Measurements from ENCODE around the gene AEBP2.
A peak's percentile ranks its signal among the peaks of the same experiment; 100 is the strongest.

AEBP2 gene

GRCh38 chr12:19437996-19438395, 1.3 kb upstream of the AEBP2 start:
- H3K4me1 ChIP-seq (ENCODE audit: insufficient read depth, poor library complexity, severe bottlenecking) = peaks cover 3% of the 10 kb centered on the region
- no peaks in the 10 kb centered on the region for H3K9me3 ChIP-seq (ENCODE audit: severe bottlenecking)
- no peak for ATAC-seq (ENCODE audit: low read depth)
- peaks cover 6% of the 10 kb centered on the region; the same call in 1 of the 2 replicates for H3K36me3 ChIP-seq (ENCODE audit: low read depth)
- TF ChIP-seq CTCF (IDR thresholded peaks at IDR 0.05; ENCODE audit: poor library complexity, severe bottlenecking) = no peak
- DNase-seq (ENCODE audit: low spot score) = no peak
- no peaks in the 10 kb centered on the region for H3K27me3 ChIP-seq (ENCODE audit: insufficient read depth, poor library complexity, severe bottlenecking)
- no peak overlapping the region for H3K4me3 ChIP-seq (ENCODE audit: severe bottlenecking)
- no peak overlapping the region for H3K27ac ChIP-seq (ENCODE audit: poor library complexity, severe bottlenecking)

DNA sequence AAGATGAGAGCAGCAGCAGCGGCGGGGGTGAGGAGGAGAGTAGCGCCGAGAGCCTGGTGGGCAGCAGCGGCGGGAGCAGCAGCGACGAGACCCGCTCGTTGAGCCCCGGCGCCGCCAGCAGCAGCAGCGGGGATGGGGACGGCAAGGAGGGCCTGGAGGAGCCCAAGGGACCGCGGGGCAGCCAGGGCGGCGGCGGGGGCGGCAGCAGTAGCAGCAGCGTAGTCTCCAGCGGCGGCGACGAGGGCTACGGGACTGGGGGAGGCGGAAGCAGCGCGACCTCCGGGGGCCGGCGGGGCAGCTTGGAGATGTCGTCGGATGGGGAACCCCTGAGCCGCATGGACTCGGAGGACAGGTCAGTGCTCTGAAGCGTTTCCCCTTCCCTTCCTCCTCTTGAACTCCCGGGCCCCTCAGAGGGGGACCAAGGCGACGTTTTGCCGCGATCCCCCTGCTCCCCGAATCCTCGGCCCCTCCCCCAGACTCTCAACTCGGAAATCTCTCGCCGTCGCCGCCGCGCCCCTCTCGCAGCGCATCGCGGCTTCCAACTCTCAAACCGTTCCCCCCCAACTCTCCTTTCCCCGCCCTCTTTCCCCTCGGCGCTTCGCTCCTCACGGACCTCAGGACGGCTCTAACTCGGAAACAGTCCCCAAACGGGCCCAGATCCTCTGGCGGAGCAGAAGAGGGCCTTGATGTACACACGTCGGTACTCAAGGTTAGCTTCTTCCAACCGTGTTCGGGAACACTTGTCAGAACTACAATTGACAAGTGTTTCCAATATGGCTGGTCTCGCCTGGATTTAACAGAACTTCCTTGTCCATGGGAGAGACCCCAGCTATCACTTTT, 947 bp downstream of the AEBP2 start:
- peak overlapping the region; percentile 54 for H3K27ac ChIP-seq (ENCODE audit: poor library complexity, severe bottlenecking)
- H3K4me3 ChIP-seq (ENCODE audit: severe bottlenecking) = peak overlapping the region; percentile 75
- H3K9me3 ChIP-seq (ENCODE audit: severe bottlenecking) = no peaks in the 10 kb centered on the region
- peaks cover 3% of the 10 kb centered on the region for H3K4me1 ChIP-seq (ENCODE audit: insufficient read depth, poor library complexity, severe bottlenecking)
- no peak for TF ChIP-seq CTCF (IDR thresholded peaks at IDR 0.05; ENCODE audit: poor library complexity, severe bottlenecking)
- peak; percentile 38 for ATAC-seq (ENCODE audit: low read depth)
- no peak for DNase-seq (ENCODE audit: low spot score)
- H3K27me3 ChIP-seq (ENCODE audit: insufficient read depth, poor library complexity, severe bottlenecking) = no peaks in the 10 kb centered on the region
- H3K36me3 ChIP-seq (ENCODE audit: low read depth) = peaks cover 6% of the 10 kb centered on the region; the same call in 1 of the 2 replicates

DNA sequence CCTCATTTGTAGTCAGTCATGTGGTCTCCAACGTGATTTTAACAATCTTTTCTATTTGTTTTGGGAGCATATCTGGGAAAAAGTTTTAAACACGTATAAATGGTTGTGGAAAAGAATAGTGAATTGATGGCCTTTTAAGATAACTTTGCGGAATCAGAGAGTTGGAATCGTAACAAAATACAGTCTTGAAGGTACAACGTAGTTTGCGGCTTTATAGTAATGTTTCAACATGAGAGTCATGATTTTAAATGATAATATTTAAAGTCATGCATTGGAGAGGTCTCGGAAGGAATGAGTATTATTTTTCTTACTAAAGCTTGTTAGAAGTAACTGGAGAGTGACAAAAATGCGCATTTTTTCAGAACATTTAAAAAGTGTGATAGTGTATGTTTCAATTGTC, 1.6 kb downstream of the AEBP2 start:
- peaks cover 6% of the 10 kb centered on the region; the same call in 1 of the 2 replicates for H3K36me3 ChIP-seq (ENCODE audit: low read depth)
- no peak for DNase-seq (ENCODE audit: low spot score)
- H3K27ac ChIP-seq (ENCODE audit: poor library complexity, severe bottlenecking) = no peak overlapping the region
- peaks cover 3% of the 10 kb centered on the region for H3K4me1 ChIP-seq (ENCODE audit: insufficient read depth, poor library complexity, severe bottlenecking)
- H3K4me3 ChIP-seq (ENCODE audit: severe bottlenecking) = peak overlapping the region; percentile 75
- no peaks in the 10 kb centered on the region for H3K9me3 ChIP-seq (ENCODE audit: severe bottlenecking)
- TF ChIP-seq CTCF (IDR thresholded peaks at IDR 0.05; ENCODE audit: poor library complexity, severe bottlenecking) = no peak
- no peak for ATAC-seq (ENCODE audit: low read depth)
- no peaks in the 10 kb centered on the region for H3K27me3 ChIP-seq (ENCODE audit: insufficient read depth, poor library complexity, severe bottlenecking)

DNA sequence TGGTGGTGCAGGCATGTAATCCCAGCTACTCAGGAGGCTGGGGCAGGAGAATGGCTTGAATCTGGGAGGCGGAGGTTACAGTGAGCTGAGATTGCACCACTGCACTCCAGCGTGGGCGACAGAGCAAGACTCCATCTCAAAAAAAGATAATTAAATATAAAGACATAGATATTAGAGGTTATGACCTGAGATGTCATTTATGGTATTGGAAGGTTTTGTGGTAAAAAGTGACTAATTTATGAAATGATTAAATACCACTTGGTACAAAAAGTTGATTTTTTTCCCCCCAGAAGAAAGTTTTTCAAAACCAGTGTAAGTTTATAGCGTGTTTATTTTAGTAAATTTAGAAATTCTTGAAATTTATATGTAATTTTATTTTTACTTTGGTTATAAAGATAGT, 4.3 kb downstream of the AEBP2 start:
- ATAC-seq (ENCODE audit: low read depth) = no peak
- Histone ChIP-seq H3K36me3 (ENCODE audit: low read depth) (peaks cover 6% of the 10 kb centered on the region; the same call in 1 of the 2 replicates), H3K27ac (ENCODE audit: poor library complexity, severe bottlenecking) (no peak overlapping the region), H3K4me1 (ENCODE audit: insufficient read depth, poor library complexity, severe bottlenecking) (peaks cover 3% of the 10 kb centered on the region), H3K27me3 (ENCODE audit: insufficient read depth, poor library complexity, severe bottlenecking) (no peaks in the 10 kb centered on the region), H3K9me3 (ENCODE audit: severe bottlenecking) (no peaks in the 10 kb centered on the region), H3K4me3 (ENCODE audit: severe bottlenecking) (no peak overlapping the region)
- TF ChIP-seq CTCF (IDR thresholded peaks at IDR 0.05; ENCODE audit: poor library complexity, severe bottlenecking) = no peak
- DNase-seq (ENCODE audit: low spot score) = no peak

DNA sequence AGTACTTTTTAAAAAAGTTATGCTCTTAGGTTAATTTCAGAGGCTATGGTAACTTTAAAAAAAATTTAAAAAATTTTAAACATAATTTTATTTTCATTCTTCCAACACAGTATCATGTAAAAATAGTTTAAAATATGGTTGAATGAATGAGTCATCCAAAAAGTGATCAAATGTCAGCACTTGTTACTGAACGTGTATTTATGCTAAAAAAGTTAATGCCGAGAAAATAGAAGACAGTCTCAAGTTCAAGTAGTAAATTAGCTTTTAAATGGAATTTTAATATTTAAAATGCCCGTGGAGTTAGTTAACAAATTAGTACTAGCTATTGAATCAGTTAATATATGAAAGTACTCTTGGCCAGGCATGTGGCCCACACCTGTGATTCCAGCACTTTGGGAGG, 4.8 kb downstream of the AEBP2 start:
- Histone ChIP-seq H3K27me3 (ENCODE audit: insufficient read depth, poor library complexity, severe bottlenecking) (no peaks in the 10 kb centered on the region), H3K36me3 (ENCODE audit: low read depth) (peaks cover 6% of the 10 kb centered on the region; the same call in 1 of the 2 replicates), H3K4me3 (ENCODE audit: severe bottlenecking) (no peak overlapping the region), H3K4me1 (ENCODE audit: insufficient read depth, poor library complexity, severe bottlenecking) (peaks cover 3% of the 10 kb centered on the region), H3K9me3 (ENCODE audit: severe bottlenecking) (no peaks in the 10 kb centered on the region), H3K27ac (ENCODE audit: poor library complexity, severe bottlenecking) (no peak overlapping the region)
- ATAC-seq (ENCODE audit: low read depth) (no peak), DNase-seq (ENCODE audit: low spot score) (no peak)
- no peak for TF ChIP-seq CTCF (IDR thresholded peaks at IDR 0.05; ENCODE audit: poor library complexity, severe bottlenecking)

Measured in RWPE2 (cell line).